ENCODE data around the gene ZNF678. TPM values are rescaled to one million over a fixed set of nuclear protein-coding genes. Genes with fewer than 3 reads are reported as not detected.
"Not testable (repeated sequence)": the region's sequence is repeated elsewhere in the genome, so short reads cannot be mapped to it uniquely, and the experiment has no call there.

The ZNF678 gene
- total RNA-seq, 1 donor from 2014 or later: 2.3 TPM

- peaks cover 30% of the 10 kb centered on the region for H3K4me1 ChIP-seq
- no peak for DNase-seq
- H3K4me3 ChIP-seq: no peak overlapping the region
- no peaks in the 10 kb centered on the region for H3K36me3 ChIP-seq
- no peak for TF ChIP-seq CTCF (IDR thresholded peaks at IDR 0.05; ENCODE audit: borderline replicate concordance)
- H3K9me3 ChIP-seq (replicated peaks): peaks cover 8% of the 10 kb centered on the region
- intact Hi-C loops (cut with micrococcal nuclease): no loop called here
- no peaks in the 10 kb centered on the region for H3K27me3 ChIP-seq (ENCODE audit: low read depth)
- H3K27ac ChIP-seq (replicated peaks): no peak overlapping the region
Measured at GRCh38 chr1:227603327-227603726, 40.0 kb downstream of the ZNF678 start.

- no peak overlapping the region for H3K27ac ChIP-seq (replicated peaks)
- no peak for TF ChIP-seq CTCF (IDR thresholded peaks at IDR 0.05; ENCODE audit: borderline replicate concordance)
- peaks cover 19% of the 10 kb centered on the region for H3K9me3 ChIP-seq (replicated peaks)
- no peak overlapping the region for H3K4me3 ChIP-seq
- peaks cover 4% of the 10 kb centered on the region for H3K36me3 ChIP-seq
- intact Hi-C loops (cut with micrococcal nuclease): no loop called here
- no peak for DNase-seq
- H3K27me3 ChIP-seq (ENCODE audit: low read depth): no peaks in the 10 kb centered on the region
- peaks cover 30% of the 10 kb centered on the region for H3K4me1 ChIP-seq
Measured at GRCh38 chr1:227604446-227604845, 41.1 kb downstream of the ZNF678 start.

- peaks cover 27% of the 10 kb centered on the region for H3K9me3 ChIP-seq (replicated peaks)
- H3K27ac ChIP-seq (replicated peaks): peak overlapping the region; percentile 83
- H3K36me3 ChIP-seq; H3K27me3 ChIP-seq (ENCODE audit: low read depth); DNase-seq; intact Hi-C loops (cut with micrococcal nuclease): not testable (repeated sequence)
- peak overlapping the region; percentile 46 for H3K4me3 ChIP-seq
- H3K4me1 ChIP-seq: peaks cover 30% of the 10 kb centered on the region
Measured at GRCh38 chr1:227606271-227606670, 42.9 kb downstream of the ZNF678 start.

GRCh38 chr1:227607336-227607898 is 44.1 kb downstream of the ZNF678 start:
- intact Hi-C loops (cut with micrococcal nuclease): no loop called here
- Histone ChIP-seq H3K27me3 (ENCODE audit: low read depth) (no peaks in the 10 kb centered on the region), H3K36me3 (peaks cover 18% of the 10 kb centered on the region), H3K4me3 (no peak overlapping the region), H3K9me3 (replicated peaks) (peaks cover 27% of the 10 kb centered on the region), H3K4me1 (peaks cover 24% of the 10 kb centered on the region), H3K27ac (replicated peaks) (peak overlapping the region; percentile 83)
- no peak for TF ChIP-seq CTCF (IDR thresholded peaks at IDR 0.05; ENCODE audit: borderline replicate concordance)
- DNase-seq: no peak

GRCh38 chr1:227612658-227613057 is 49.3 kb downstream of the ZNF678 start:
- no peak for DNase-seq
- no peak for TF ChIP-seq CTCF (IDR thresholded peaks at IDR 0.05; ENCODE audit: borderline replicate concordance)
- Histone ChIP-seq H3K4me3 (no peak overlapping the region), H3K4me1 (no peaks in the 10 kb centered on the region), H3K27me3 (ENCODE audit: low read depth) (no peaks in the 10 kb centered on the region), H3K9me3 (replicated peaks) (peaks cover 27% of the 10 kb centered on the region), H3K27ac (replicated peaks) (no peak overlapping the region), H3K36me3 (peaks cover 29% of the 10 kb centered on the region)
- intact Hi-C loops (cut with micrococcal nuclease): no loop called here

GRCh38 chr1:227613526-227613925 is 50.2 kb downstream of the ZNF678 start:
- Histone ChIP-seq H3K27me3 (ENCODE audit: low read depth) (no peaks in the 10 kb centered on the region), H3K9me3 (replicated peaks) (peaks cover 28% of the 10 kb centered on the region), H3K36me3 (peaks cover 29% of the 10 kb centered on the region), H3K27ac (replicated peaks) (no peak overlapping the region), H3K4me3 (no peak overlapping the region), H3K4me1 (no peaks in the 10 kb centered on the region)
- no peak for TF ChIP-seq CTCF (IDR thresholded peaks at IDR 0.05; ENCODE audit: borderline replicate concordance)
- no peak for DNase-seq
- intact Hi-C loops (cut with micrococcal nuclease): no loop called here

All from left ventricle myocardium inferior (tissue), 1 donor.